ENCODE data around the gene CLSTN2.

Gene CLSTN2

GRCh38 chr3:140249188-140249587 lies 314.2 kb downstream of the CLSTN2 start:
- no peak overlapping the region for H3K27ac ChIP-seq (ENCODE audit: low read depth, low read length)
- H3K14ac ChIP-seq (ENCODE audit: low read length) = no peak overlapping the region
- H4K12ac ChIP-seq (ENCODE audit: low read depth, low read length) = no peak overlapping the region
- H3K4me3 ChIP-seq (ENCODE audit: low read depth, low read length) = no peak overlapping the region
- H4K91ac ChIP-seq (ENCODE audit: low read depth, low read length) = no peak overlapping the region
- H3K4me2 ChIP-seq (ENCODE audit: low read length) = no peak overlapping the region
- H3K18ac ChIP-seq (ENCODE audit: low read length) = no peak overlapping the region
- H3K9me3 ChIP-seq (ENCODE audit: insufficient read depth, low read depth, low read length) = no peaks in the 10 kb centered on the region
- H2AFZ ChIP-seq (ENCODE audit: insufficient read depth, low read length, poor library complexity) = no peak overlapping the region
- no peaks in the 10 kb centered on the region for H3K79me1 ChIP-seq (ENCODE audit: low read length)
- H3K79me2 ChIP-seq (ENCODE audit: control insufficient read depth, insufficient read depth, low read length, poor library complexity) = no peaks in the 10 kb centered on the region
- no peak overlapping the region for H2BK5ac ChIP-seq (ENCODE audit: low read depth, low read length, poor library complexity)
- no CpG with 5 or more reads among the region's 3 CpGs for WGBS (ENCODE audit: extremely low coverage, insufficient coverage, insufficient read length)
- no peaks in the 10 kb centered on the region for H3K36me3 ChIP-seq (ENCODE audit: control insufficient read depth in 1 of 2, insufficient read depth in 2 of 2, low read length in 2 of 2)
- H3K23ac ChIP-seq (ENCODE audit: low read length) = no peak overlapping the region
- no peak overlapping the region for H3K9ac ChIP-seq (ENCODE audit: low read length)
- H2BK12ac ChIP-seq (ENCODE audit: low read length) = no peak overlapping the region
- DNase-seq = no peak
- no peak overlapping the region for H2AK5ac ChIP-seq (ENCODE audit: low read length)
- H2BK120ac ChIP-seq (ENCODE audit: insufficient read depth, low read length, poor library complexity) = no peak overlapping the region
- no peaks in the 10 kb centered on the region for H3K27me3 ChIP-seq (ENCODE audit: insufficient read depth, low read length)
- no peak overlapping the region for H4K8ac ChIP-seq (ENCODE audit: low read depth, low read length)
- H3K4me1 ChIP-seq (ENCODE audit: control insufficient read depth in 1 of 2, insufficient read depth in 2 of 2, low read length in 2 of 2) = peaks cover 6 to 16% of the 10 kb centered on the region in 2 experiments
- H3K4ac ChIP-seq (ENCODE audit: low read depth, low read length) = no peak overlapping the region

GRCh38 chr3:140250010-140250855 lies 315.2 kb downstream of the CLSTN2 start:
- H3K4me2 ChIP-seq (ENCODE audit: low read length) = no peak overlapping the region
- H3K23ac ChIP-seq (ENCODE audit: low read length) = no peak overlapping the region
- H3K4me1 ChIP-seq (ENCODE audit: control insufficient read depth in 1 of 2, insufficient read depth in 2 of 2, low read length in 2 of 2) = peaks cover 6 to 14% of the 10 kb centered on the region in 2 experiments
- no peak overlapping the region for H4K12ac ChIP-seq (ENCODE audit: low read depth, low read length)
- H3K9me3 ChIP-seq (ENCODE audit: insufficient read depth, low read depth, low read length) = no peaks in the 10 kb centered on the region
- H3K9ac ChIP-seq (ENCODE audit: low read length) = no peak overlapping the region
- H3K4ac ChIP-seq (ENCODE audit: low read depth, low read length) = no peak overlapping the region
- no peak overlapping the region for H2AK5ac ChIP-seq (ENCODE audit: low read length)
- no peak for DNase-seq
- H4K91ac ChIP-seq (ENCODE audit: low read depth, low read length) = no peak overlapping the region
- no peaks in the 10 kb centered on the region for H3K36me3 ChIP-seq (ENCODE audit: control insufficient read depth in 1 of 2, insufficient read depth in 2 of 2, low read length in 2 of 2)
- H3K27me3 ChIP-seq (ENCODE audit: insufficient read depth, low read length) = no peaks in the 10 kb centered on the region
- no peak overlapping the region for H3K4me3 ChIP-seq (ENCODE audit: low read depth, low read length)
- no peak overlapping the region for H4K8ac ChIP-seq (ENCODE audit: low read depth, low read length)
- no peak overlapping the region for H3K27ac ChIP-seq (ENCODE audit: low read depth, low read length)
- H3K79me1 ChIP-seq (ENCODE audit: low read length) = no peaks in the 10 kb centered on the region
- no peak overlapping the region for H2BK5ac ChIP-seq (ENCODE audit: low read depth, low read length, poor library complexity)
- H3K79me2 ChIP-seq (ENCODE audit: control insufficient read depth, insufficient read depth, low read length, poor library complexity) = no peaks in the 10 kb centered on the region
- no peak overlapping the region for H2AFZ ChIP-seq (ENCODE audit: insufficient read depth, low read length, poor library complexity)
- no CpG with 5 or more reads among the region's 7 CpGs for WGBS (ENCODE audit: extremely low coverage, insufficient coverage, insufficient read length)
- H2BK120ac ChIP-seq (ENCODE audit: insufficient read depth, low read length, poor library complexity) = no peak overlapping the region
- no peak overlapping the region for H3K18ac ChIP-seq (ENCODE audit: low read length)
- no peak overlapping the region for H3K14ac ChIP-seq (ENCODE audit: low read length)
- H2BK12ac ChIP-seq (ENCODE audit: low read length) = no peak overlapping the region

GRCh38 chr3:140250945-140251344 lies 316.0 kb downstream of the CLSTN2 start:
- H3K4ac ChIP-seq (ENCODE audit: low read depth, low read length) = no peak overlapping the region
- peaks cover 6 to 14% of the 10 kb centered on the region in 2 experiments for H3K4me1 ChIP-seq (ENCODE audit: control insufficient read depth in 1 of 2, insufficient read depth in 2 of 2, low read length in 2 of 2)
- H3K36me3 ChIP-seq (ENCODE audit: control insufficient read depth in 1 of 2, insufficient read depth in 2 of 2, low read length in 2 of 2) = no peaks in the 10 kb centered on the region
- H2BK5ac ChIP-seq (ENCODE audit: low read depth, low read length, poor library complexity) = no peak overlapping the region
- no peak overlapping the region for H3K18ac ChIP-seq (ENCODE audit: low read length)
- no peak for DNase-seq
- no peak overlapping the region for H2AK5ac ChIP-seq (ENCODE audit: low read length)
- H2AFZ ChIP-seq (ENCODE audit: insufficient read depth, low read length, poor library complexity) = no peak overlapping the region
- no peak overlapping the region for H3K9ac ChIP-seq (ENCODE audit: low read length)
- no peaks in the 10 kb centered on the region for H3K9me3 ChIP-seq (ENCODE audit: insufficient read depth, low read depth, low read length)
- no peak overlapping the region for H3K4me3 ChIP-seq (ENCODE audit: low read depth, low read length)
- no peak overlapping the region for H3K23ac ChIP-seq (ENCODE audit: low read length)
- H2BK12ac ChIP-seq (ENCODE audit: low read length) = no peak overlapping the region
- H3K27ac ChIP-seq (ENCODE audit: low read depth, low read length) = no peak overlapping the region
- no CpG with 5 or more reads among the region's 4 CpGs for WGBS (ENCODE audit: extremely low coverage, insufficient coverage, insufficient read length)
- H4K12ac ChIP-seq (ENCODE audit: low read depth, low read length) = no peak overlapping the region
- H3K79me2 ChIP-seq (ENCODE audit: control insufficient read depth, insufficient read depth, low read length, poor library complexity) = no peaks in the 10 kb centered on the region
- no peaks in the 10 kb centered on the region for H3K79me1 ChIP-seq (ENCODE audit: low read length)
- H3K14ac ChIP-seq (ENCODE audit: low read length) = no peak overlapping the region
- no peak overlapping the region for H3K4me2 ChIP-seq (ENCODE audit: low read length)
- H2BK120ac ChIP-seq (ENCODE audit: insufficient read depth, low read length, poor library complexity) = no peak overlapping the region
- no peak overlapping the region for H4K8ac ChIP-seq (ENCODE audit: low read depth, low read length)
- H4K91ac ChIP-seq (ENCODE audit: low read depth, low read length) = no peak overlapping the region
- no peaks in the 10 kb centered on the region for H3K27me3 ChIP-seq (ENCODE audit: insufficient read depth, low read length)

- Histone ChIP-seq H3K18ac (ENCODE audit: low read length) (no peak overlapping the region), H3K9me3 (ENCODE audit: insufficient read depth, low read depth, low read length) (no peaks in the 10 kb centered on the region), H2BK5ac (ENCODE audit: low read depth, low read length, poor library complexity) (no peak overlapping the region), H3K4ac (ENCODE audit: low read depth, low read length) (no peak overlapping the region), H3K79me2 (ENCODE audit: control insufficient read depth, insufficient read depth, low read length, poor library complexity) (no peaks in the 10 kb centered on the region), H4K91ac (ENCODE audit: low read depth, low read length) (no peak overlapping the region), H3K9ac (ENCODE audit: low read length) (no peak overlapping the region), H4K8ac (ENCODE audit: low read depth, low read length) (no peak overlapping the region), H3K4me2 (ENCODE audit: low read length) (no peak overlapping the region), H3K14ac (ENCODE audit: low read length) (no peak overlapping the region), H2AFZ (ENCODE audit: insufficient read depth, low read length, poor library complexity) (no peak overlapping the region), H2BK12ac (ENCODE audit: low read length) (no peak overlapping the region), H3K27ac (ENCODE audit: low read depth, low read length) (no peak overlapping the region), H4K12ac (ENCODE audit: low read depth, low read length) (no peak overlapping the region), H3K79me1 (ENCODE audit: low read length) (no peaks in the 10 kb centered on the region), H3K4me3 (ENCODE audit: low read depth, low read length) (no peak overlapping the region), H3K4me1 (ENCODE audit: control insufficient read depth in 1 of 2, insufficient read depth in 2 of 2, low read length in 2 of 2) (peaks cover 6 to 14% of the 10 kb centered on the region in 2 experiments), H3K27me3 (ENCODE audit: insufficient read depth, low read length) (no peaks in the 10 kb centered on the region), H2BK120ac (ENCODE audit: insufficient read depth, low read length, poor library complexity) (no peak overlapping the region), H3K36me3 (ENCODE audit: control insufficient read depth in 1 of 2, insufficient read depth in 2 of 2, low read length in 2 of 2) (no peaks in the 10 kb centered on the region), H3K23ac (ENCODE audit: low read length) (no peak overlapping the region), H2AK5ac (ENCODE audit: low read length) (no peak overlapping the region)
- WGBS (ENCODE audit: extremely low coverage, insufficient coverage, insufficient read length) = no CpG with 5 or more reads among the region's 2 CpGs
- DNase-seq = no peak
These were observed 316.7 kb downstream of the CLSTN2 start for GRCh38 chr3:140251678-140252077.
